HCT116 (cell line): ENCODE data around the gene RBMS1. TPM values are rescaled to one million over a fixed set of nuclear protein-coding genes. Genes with fewer than 3 reads are reported as not detected.

Source experiments
- ATAC-seq: fragments of 200-7000 bp; cut with Tn5 transposase; 2 replicates; pipeline ENCODE4 v1.9.1; 2020; ENCODE audit warnings: mild to moderate bottlenecking, moderate library complexity
- BruUV-seq: library from RNA; stranded (reverse); fragments of 400-500 nt; replicated peaks from 2 replicates; lab custom pipeline; 2021; lab: Mats Ljungman, UMichigan
- CTCF ChIA-PET: fragments of 300-600 bp; sonication (Branson Sonifier 250); formaldehyde crosslinking; loops from one replicate; lab custom pipeline; 2021; ENCODE audit warnings: antibody characterized with exemption; lab: Charles Lee
- POLR2A ChIA-PET: fragments of 300-600, 350-600 bp; sonication (Branson Sonifier 250); formaldehyde crosslinking; loops from one replicate; lab custom pipeline; 2021; ENCODE audit warnings: antibody characterized with exemption; lab: Charles Lee
- RAD21 ChIA-PET, 2 experiments: fragments of 300-600 bp; sonication (Branson Sonifier 250); formaldehyde crosslinking; loops; one replicate each; lab custom pipeline; 2023; ENCODE audit warnings: low total read pairs in 2 of 2; ENCODE audit not compliant: uncharacterized antibody in 2 of 2, unreplicated experiment in 2 of 2, low non-redundant PET in 1 of 2; lab: Charles Lee
- DNase-seq: peaks from one replicate; pipeline ENCODE4 v3.0.0-alpha.2; 2010; ENCODE audit warnings: low read depth, low spot score
- H2AFZ ChIP-seq: fragments of 200-600 bp; shearing (Covaris generic), sonication (generic); 2 replicates; pipeline ENCODE4 v1.6.1; 2017; ENCODE audit warnings: low read depth, mixed run types, mixed read lengths, antibody characterized with exemption, low read length; ENCODE audit not compliant: poor library complexity, severe bottlenecking
- H3K27ac ChIP-seq: 2 replicates; pipeline ENCODE4 v1.5.1; 2012; ENCODE audit warnings: low read depth, low read length
- H3K27me3 ChIP-seq: fragments of 200-600 bp; sonication (generic); 2 replicates; pipeline ENCODE4 v1.6.1; 2016; ENCODE audit warnings: mixed run types, low read length, mixed read lengths; ENCODE audit not compliant: insufficient read depth
- H3K36me3 ChIP-seq, 2 experiments: fragments of 200-500 bp in 1 of 2; fragments of 200-600 bp in 1 of 2; sonication (Bioruptor generic) in 1 of 2; sonication (generic) in 1 of 2; 2 replicates each; pipeline versions ENCODE4 v1.5.1 to v1.6.1; 2014 to 2016; ENCODE audit warnings: low read length in 2 of 2, inconsistent platforms in 1 of 2, mixed read lengths in 1 of 2, mixed run types in 1 of 2; ENCODE audit not compliant: insufficient read depth in 2 of 2, control insufficient read depth in 1 of 2
- H3K4me1 ChIP-seq, 2 experiments: fragments of 200-600 bp in 1 of 2; sonication (generic) in 1 of 2; 2 replicates each; pipeline versions ENCODE4 v1.5.1 to v1.6.1; 2012 to 2017; ENCODE audit warnings: low read length in 2 of 2, inconsistent platforms in 1 of 2, mild to moderate bottlenecking in 1 of 2, mixed read lengths in 1 of 2, mixed run types in 1 of 2, moderate library complexity in 1 of 2; ENCODE audit not compliant: insufficient read depth in 2 of 2, control insufficient read depth in 1 of 2
- H3K4me2 ChIP-seq: fragments of 200-600 bp; sonication (generic); 2 replicates; pipeline ENCODE4 v1.6.1; 2017; ENCODE audit warnings: mixed run types, low read length, mixed read lengths
- H3K4me3 ChIP-seq, 2 experiments: fragments of 200-600 bp in 1 of 2; sonication (generic) in 1 of 2; replicated peaks in 1 of 2; 2 replicates each; pipeline ENCODE4 v1.5.1; 2011 to 2016; ENCODE audit warnings: low read length in 2 of 2, control low read depth in 1 of 2, low read depth in 1 of 2, mild to moderate bottlenecking in 1 of 2, mixed read lengths in 1 of 2, mixed run types in 1 of 2
- H3K79me2 ChIP-seq: fragments of 200-600 bp; sonication (generic); 2 replicates; pipeline ENCODE4 v1.6.1; 2017; ENCODE audit warnings: mild to moderate bottlenecking, mixed run types, low read length, moderate library complexity, mixed read lengths; ENCODE audit not compliant: insufficient read depth
- H3K9ac ChIP-seq: fragments of 200-600 bp; sonication (generic); 2 replicates; pipeline ENCODE4 v1.6.1; 2016; ENCODE audit warnings: low read length, mixed read lengths
- H3K9me2 ChIP-seq: fragments of 200-600 bp; sonication (generic), shearing (Covaris generic); 2 replicates; pipeline ENCODE4 v1.6.1; 2017; ENCODE audit warnings: mixed run types, mild to moderate bottlenecking, moderate library complexity; ENCODE audit not compliant: insufficient read depth
- H3K9me3 ChIP-seq, 2 experiments: fragments of 200-500 bp in 1 of 2; fragments of 200-600 bp in 1 of 2; sonication (Bioruptor generic) in 1 of 2; sonication (generic) in 1 of 2; 2 replicates each; pipeline ENCODE4 v1.6.1; 2014 to 2017; ENCODE audit warnings: low read length in 2 of 2, mixed read lengths in 2 of 2, inconsistent platforms in 1 of 2, low read depth in 1 of 2, mild to moderate bottlenecking in 1 of 2, mixed run types in 1 of 2, moderate library complexity in 1 of 2; ENCODE audit not compliant: control insufficient read depth in 1 of 2, insufficient read depth in 1 of 2
- H4K20me1 ChIP-seq: fragments of 200-600 bp; sonication (generic), shearing (Covaris generic); 2 replicates; pipeline ENCODE4 v1.6.1; 2017; ENCODE audit warnings: mixed run types, mild to moderate bottlenecking, moderate library complexity; ENCODE audit not compliant: insufficient read depth
- CEBPB ChIP-seq: IDR thresholded peaks from 2 replicates; pipeline ENCODE4 v1.6.1; 2012; ENCODE audit warnings: low read depth
- EGR1 ChIP-seq: IDR thresholded peaks from 2 replicates; pipeline ENCODE4 v1.6.1; 2012; ENCODE audit warnings: low read depth
- EZH2 ChIP-seq: fragments of 200-600 bp; sonication (generic); IDR thresholded peaks from 2 replicates; pipeline ENCODE4 v1.6.1; 2017; ENCODE audit warnings: antibody characterized with exemption, mixed run types
- EZH2phosphoT487 ChIP-seq: fragments of 200-600 bp; IDR thresholded peaks from 2 replicates; pipeline ENCODE4 v1.6.1; 2018; ENCODE audit warnings: antibody characterized with exemption, borderline replicate concordance
- JUND ChIP-seq: IDR thresholded peaks from 2 replicates; pipeline ENCODE4 v1.6.1; 2012
- POLR2A ChIP-seq: IDR thresholded peaks from 2 replicates; pipeline ENCODE4 v1.7.0; 2011; ENCODE audit warnings: borderline replicate concordance; ENCODE audit not compliant: insufficient read depth, insufficient read length; ENCODE audit errors: extremely low read depth
- POLR2AphosphoS5 ChIP-seq: IDR thresholded peaks from 2 replicates; pipeline ENCODE4 v1.6.1; 2011; ENCODE audit warnings: mild to moderate bottlenecking, low read depth, low read length, moderate library complexity
- SP1 ChIP-seq: IDR thresholded peaks from 2 replicates; pipeline ENCODE4 v1.6.1; 2012; ENCODE audit warnings: low read depth
- YY1 ChIP-seq: IDR thresholded peaks from 2 replicates; pipeline ENCODE4 v1.6.1; 2011; ENCODE audit warnings: low read length, low read depth, moderate library complexity, mild to moderate bottlenecking; ENCODE audit not compliant: insufficient replicate concordance; ENCODE audit errors: extremely low read depth
- ZFX ChIP-seq: fragments of 450-650 bp; IDR thresholded peaks from 2 replicates; pipeline ENCODE4 v1.6.1; 2017
- ZNF274 ChIP-seq: fragments of 200-500 bp; sonication (Bioruptor generic); IDR thresholded peaks from 2 replicates; pipeline ENCODE4 v1.6.1; 2014; ENCODE audit warnings: mild to moderate bottlenecking, low read depth, low read length, inconsistent platforms
- intact Hi-C: fragments of 100-400 bp; cut with micrococcal nuclease; formaldehyde crosslinking; loops from 2 replicates; pipeline ENCODE4 v1.10.0; 2022
- total RNA-seq: library from RNA; stranded (reverse); gene quantifications from one replicate; pipeline ENCODE4 v1.2.1, GENCODE V29; 2021; ENCODE audit not compliant: unreplicated experiment
- TF ChIP-seq, protein P1 (sequence below): IDR thresholded peaks from 2 replicates; pipeline ENCODE4 v1.6.1; 2012
- TF ChIP-seq, protein P2 (sequence below): IDR thresholded peaks from 2 replicates; pipeline ENCODE4 v1.6.1; 2011; ENCODE audit warnings: mild to moderate bottlenecking, low read length, moderate library complexity; ENCODE audit not compliant: insufficient replicate concordance; ENCODE audit errors: extremely low read depth
- TF ChIP-seq, protein P3 (sequence below): IDR thresholded peaks from 2 replicates; pipeline ENCODE4 v1.6.1; 2012; ENCODE audit warnings: low read depth

Gene RBMS1
- total RNA-seq, 1 experiment from 2014 or later: 17.6 TPM

DNA sequence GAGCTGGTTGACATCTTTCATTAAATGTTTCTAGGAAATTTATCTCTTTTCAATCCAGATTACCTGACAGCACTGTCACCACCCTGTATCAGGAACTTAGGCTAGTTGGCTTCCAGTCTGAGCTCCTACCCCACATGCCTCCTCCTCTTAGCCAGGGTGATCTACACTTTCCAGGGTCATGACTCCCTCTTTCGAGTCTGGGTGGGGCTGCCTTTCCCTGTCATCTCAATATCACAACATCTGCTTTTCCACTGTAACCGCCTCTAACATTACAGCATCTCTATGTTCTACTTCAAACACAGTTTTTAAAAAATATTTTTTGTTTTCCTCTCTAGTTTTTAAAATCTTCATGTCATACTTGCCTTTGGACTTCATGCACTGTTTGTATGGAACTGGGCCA is 129.2 kb downstream of the RBMS1 start:
- no peak overlapping the region for H3K27ac ChIP-seq
- no peaks in the 10 kb centered on the region for H3K9me2 ChIP-seq
- BruUV-seq: TSS peak; percentile 25
- H3K4me3 ChIP-seq: no peak overlapping the region
- no peaks in the 10 kb centered on the region for H3K36me3 ChIP-seq
- no peak overlapping the region for H3K9ac ChIP-seq
- TF ChIP-seq, protein P1, sequence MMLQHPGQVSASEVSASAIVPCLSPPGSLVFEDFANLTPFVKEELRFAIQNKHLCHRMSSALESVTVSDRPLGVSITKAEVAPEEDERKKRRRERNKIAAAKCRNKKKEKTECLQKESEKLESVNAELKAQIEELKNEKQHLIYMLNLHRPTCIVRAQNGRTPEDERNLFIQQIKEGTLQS: no peak
- no peak for TF ChIP-seq EZH2
- TF ChIP-seq EZH2phosphoT487: no peak
- no peak for TF ChIP-seq POLR2A
- H3K4me2 ChIP-seq: no peak overlapping the region
- ChIA-PET POLR2A (interaction anchor here (0.7 kb wide), 1 partner anchor 11 kb away, joined by 3 read pairs; no protein-coding TSS in a partner anchor), RAD21 (no interaction called here), CTCF (interaction anchor here (0.6 kb wide), 1 partner anchor 11 kb away, joined by 3 read pairs; no protein-coding TSS in a partner anchor)
- no peaks in the 10 kb centered on the region for H3K27me3 ChIP-seq
- H3K9me3 ChIP-seq: no peaks in the 10 kb centered on the region
- H3K4me1 ChIP-seq: no peaks in the 10 kb centered on the region
- DNase-seq: no peak
- no peak overlapping the region for H2AFZ ChIP-seq
- H3K79me2 ChIP-seq: no peaks in the 10 kb centered on the region
- intact Hi-C loops: no loop called here
- no peaks in the 10 kb centered on the region for H4K20me1 ChIP-seq
- ATAC-seq: no peak

DNA sequence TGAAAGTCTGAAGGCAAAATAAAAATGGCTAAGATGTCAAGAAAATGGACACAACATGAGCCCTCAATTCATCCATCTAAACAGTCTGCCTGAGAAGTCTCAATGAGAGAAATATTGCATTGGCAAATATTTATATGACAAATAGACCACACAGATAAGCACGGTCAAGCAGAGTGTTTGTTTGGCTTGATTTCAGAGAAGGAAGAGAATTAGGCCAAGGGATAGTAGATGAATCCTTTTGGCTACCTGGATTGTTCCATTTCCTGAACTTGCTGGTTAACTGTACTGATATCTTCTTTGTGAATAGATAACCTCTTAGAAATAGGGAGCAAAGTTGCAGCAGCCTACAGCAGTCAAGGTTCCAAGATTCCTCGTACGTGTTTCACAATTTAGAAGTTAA is 129.6 kb downstream of the RBMS1 start:
- no peak overlapping the region for H2AFZ ChIP-seq
- no peaks in the 10 kb centered on the region for H3K9me2 ChIP-seq
- no peak overlapping the region for H3K4me2 ChIP-seq
- H3K9ac ChIP-seq: no peak overlapping the region
- H3K36me3 ChIP-seq: no peaks in the 10 kb centered on the region
- no peak for TF ChIP-seq ZFX
- no peak for TF ChIP-seq CEBPB
- no peak for TF ChIP-seq POLR2AphosphoS5
- no peak for TF ChIP-seq EZH2
- no peak for TF ChIP-seq SP1
- no peak for TF ChIP-seq EZH2phosphoT487
- TF ChIP-seq, protein P1: no peak
- no peak for TF ChIP-seq EGR1
- no peak for TF ChIP-seq YY1
- no peak for TF ChIP-seq POLR2A
- TF ChIP-seq JUND: no peak
- TF ChIP-seq ZNF274: no peak
- TF ChIP-seq, protein P2, sequence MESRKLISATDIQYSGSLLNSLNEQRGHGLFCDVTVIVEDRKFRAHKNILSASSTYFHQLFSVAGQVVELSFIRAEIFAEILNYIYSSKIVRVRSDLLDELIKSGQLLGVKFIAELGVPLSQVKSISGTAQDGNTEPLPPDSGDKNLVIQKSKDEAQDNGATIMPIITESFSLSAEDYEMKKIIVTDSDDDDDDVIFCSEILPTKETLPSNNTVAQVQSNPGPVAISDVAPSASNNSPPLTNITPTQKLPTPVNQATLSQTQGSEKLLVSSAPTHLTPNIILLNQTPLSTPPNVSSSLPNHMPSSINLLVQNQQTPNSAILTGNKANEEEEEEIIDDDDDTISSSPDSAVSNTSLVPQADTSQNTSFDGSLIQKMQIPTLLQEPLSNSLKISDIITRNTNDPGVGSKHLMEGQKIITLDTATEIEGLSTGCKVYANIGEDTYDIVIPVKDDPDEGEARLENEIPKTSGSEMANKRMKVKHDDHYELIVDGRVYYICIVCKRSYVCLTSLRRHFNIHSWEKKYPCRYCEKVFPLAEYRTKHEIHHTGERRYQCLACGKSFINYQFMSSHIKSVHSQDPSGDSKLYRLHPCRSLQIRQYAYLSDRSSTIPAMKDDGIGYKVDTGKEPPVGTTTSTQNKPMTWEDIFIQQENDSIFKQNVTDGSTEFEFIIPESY: no peak
- TF ChIP-seq, protein P3, sequence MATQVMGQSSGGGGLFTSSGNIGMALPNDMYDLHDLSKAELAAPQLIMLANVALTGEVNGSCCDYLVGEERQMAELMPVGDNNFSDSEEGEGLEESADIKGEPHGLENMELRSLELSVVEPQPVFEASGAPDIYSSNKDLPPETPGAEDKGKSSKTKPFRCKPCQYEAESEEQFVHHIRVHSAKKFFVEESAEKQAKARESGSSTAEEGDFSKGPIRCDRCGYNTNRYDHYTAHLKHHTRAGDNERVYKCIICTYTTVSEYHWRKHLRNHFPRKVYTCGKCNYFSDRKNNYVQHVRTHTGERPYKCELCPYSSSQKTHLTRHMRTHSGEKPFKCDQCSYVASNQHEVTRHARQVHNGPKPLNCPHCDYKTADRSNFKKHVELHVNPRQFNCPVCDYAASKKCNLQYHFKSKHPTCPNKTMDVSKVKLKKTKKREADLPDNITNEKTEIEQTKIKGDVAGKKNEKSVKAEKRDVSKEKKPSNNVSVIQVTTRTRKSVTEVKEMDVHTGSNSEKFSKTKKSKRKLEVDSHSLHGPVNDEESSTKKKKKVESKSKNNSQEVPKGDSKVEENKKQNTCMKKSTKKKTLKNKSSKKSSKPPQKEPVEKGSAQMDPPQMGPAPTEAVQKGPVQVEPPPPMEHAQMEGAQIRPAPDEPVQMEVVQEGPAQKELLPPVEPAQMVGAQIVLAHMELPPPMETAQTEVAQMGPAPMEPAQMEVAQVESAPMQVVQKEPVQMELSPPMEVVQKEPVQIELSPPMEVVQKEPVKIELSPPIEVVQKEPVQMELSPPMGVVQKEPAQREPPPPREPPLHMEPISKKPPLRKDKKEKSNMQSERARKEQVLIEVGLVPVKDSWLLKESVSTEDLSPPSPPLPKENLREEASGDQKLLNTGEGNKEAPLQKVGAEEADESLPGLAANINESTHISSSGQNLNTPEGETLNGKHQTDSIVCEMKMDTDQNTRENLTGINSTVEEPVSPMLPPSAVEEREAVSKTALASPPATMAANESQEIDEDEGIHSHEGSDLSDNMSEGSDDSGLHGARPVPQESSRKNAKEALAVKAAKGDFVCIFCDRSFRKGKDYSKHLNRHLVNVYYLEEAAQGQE: no peak
- TF ChIP-seq, all 23 proteins: peak for 0
- ATAC-seq (no peak), DNase-seq (no peak)
- Histone ChIP-seq H3K4me1 (no peaks in the 10 kb centered on the region), H3K27ac (no peak overlapping the region), H3K27me3 (no peaks in the 10 kb centered on the region), H4K20me1 (no peaks in the 10 kb centered on the region), H3K9me3 (no peaks in the 10 kb centered on the region), H3K4me3 (no peak overlapping the region), H3K79me2 (no peaks in the 10 kb centered on the region)
- ChIA-PET POLR2A (interaction anchor here (0.7 kb wide), 1 partner anchor 10 kb away, joined by 3 read pairs; no protein-coding TSS in a partner anchor), CTCF (no interaction called here), RAD21 (no interaction called here)
- BruUV-seq: no TSS peak
- intact Hi-C loops: no loop called here
